Stimulated activated CD4-positive, alpha-beta T cell treated with anti-CD3 and anti-CD28 coated beads, Interleukin-4, amount 100 ng/mL, for 48 hours (primary cell): ENCODE data around the gene RAD51B.
"Not testable (repeated sequence)": the region's sequence is repeated elsewhere in the genome, so short reads cannot be mapped to it uniquely, and the experiment has no call there.

Experiments
- DNase-seq, 2 donors: peaks; one replicate each; pipeline ENCODE4 v3.0.0-alpha.2; 2020; ENCODE audit warnings: low read depth in 2 of 2

RAD51B gene

DNA sequence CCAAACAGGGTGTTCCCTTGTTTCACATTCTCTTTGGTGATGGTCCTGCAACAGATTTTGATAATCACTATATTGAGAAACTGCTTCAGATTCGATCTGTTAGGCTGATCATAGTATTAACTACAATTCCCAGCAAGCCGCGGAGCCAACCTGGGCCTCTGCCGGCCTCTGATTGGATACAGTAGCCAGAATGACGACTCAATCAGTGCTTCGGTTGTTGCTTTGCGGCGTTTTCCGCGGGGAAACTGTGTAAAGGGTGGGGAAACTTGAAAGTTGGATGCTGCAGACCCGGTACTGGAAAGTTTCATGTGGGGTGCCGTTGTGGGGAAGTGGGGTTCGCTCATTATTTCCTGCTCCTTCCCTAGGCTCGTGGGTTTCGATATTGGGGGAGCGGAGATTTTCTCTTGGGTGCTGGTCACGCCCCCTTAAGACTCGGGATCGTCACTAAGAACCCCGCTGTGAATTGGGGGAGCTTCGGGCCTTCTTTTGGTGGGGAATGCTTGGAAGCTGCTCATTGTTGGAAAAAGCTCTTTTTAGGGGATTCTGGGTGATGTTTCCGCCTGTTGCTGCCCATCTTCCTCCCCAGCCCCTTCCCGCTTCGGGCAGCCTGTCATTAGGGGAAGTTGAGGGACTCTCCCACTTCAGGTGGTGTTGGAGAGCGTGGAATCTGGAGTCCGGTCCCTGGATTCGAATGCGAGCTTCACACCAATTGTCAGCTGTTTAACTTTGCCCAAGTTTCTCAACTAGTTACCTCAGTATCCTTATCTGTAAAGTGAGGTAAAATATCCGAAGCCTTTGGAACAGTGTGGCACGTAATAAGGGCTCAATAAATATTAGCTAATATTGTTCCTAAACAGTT, at the start of gene RAD51B:
Gene RAD51B, plus strand, starts transcription at position 217 of the 859 bp plus-strand sequence.
- peak; percentile 79 for DNase-seq

GRCh38 chr14:67773844-67774377, 45.7 kb upstream of the RAD51B start:
- DNase-seq = no peak

- no peak for DNase-seq
Observed at GRCh38 chr14:67776653-67777322, 42.8 kb upstream of the RAD51B start.

GRCh38 chr14:67778792-67779191, 40.8 kb upstream of the RAD51B start:
- no peak for DNase-seq

DNA sequence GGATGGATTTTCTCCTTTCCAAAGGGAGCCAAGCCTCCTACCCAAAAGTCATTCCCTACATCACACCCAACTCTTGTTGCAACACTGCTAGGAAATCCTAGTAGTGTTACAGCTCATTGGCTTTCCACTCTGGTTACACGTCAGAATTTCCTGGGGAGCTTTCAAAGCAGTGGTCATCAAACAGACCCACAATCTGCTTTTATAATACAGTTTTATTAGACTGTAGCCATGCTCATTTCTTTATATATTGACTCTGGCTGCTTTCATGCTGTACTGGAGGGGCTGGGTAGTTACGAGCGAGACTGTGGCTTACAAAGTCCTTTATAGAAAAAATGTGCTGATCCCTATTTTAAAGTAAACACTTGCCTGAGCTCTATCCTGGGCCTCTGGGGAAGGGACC, 37.5 kb upstream of the RAD51B start:
- DNase-seq = no peak

DNA sequence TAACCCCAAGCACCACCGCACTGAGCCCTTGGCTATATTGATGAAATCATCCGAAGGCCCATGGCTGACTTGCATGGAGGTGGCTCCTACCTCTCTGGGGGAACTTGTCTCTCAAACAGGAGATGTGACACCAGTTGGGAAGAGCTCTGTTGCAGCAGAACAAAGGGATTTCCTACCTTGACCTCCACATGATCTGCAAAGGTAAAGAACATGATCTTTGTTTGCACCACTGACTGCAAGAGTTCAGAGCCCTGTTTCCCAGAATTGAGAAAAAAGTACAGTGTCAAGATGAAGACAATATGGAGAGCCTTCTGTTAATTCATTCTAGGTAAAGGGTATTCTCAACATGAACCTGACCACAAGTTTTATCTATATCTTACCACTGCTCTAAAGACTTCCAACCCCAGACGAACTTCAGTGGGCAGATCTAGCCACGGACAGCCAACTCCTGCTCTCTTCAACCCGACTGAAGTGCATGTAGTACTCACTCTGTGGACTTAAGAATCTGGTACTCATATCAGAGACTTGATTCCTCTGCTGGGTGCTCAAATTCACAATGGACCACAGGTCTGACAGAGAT, 35.2 kb upstream of the RAD51B start:
- no peak for DNase-seq

- DNase-seq = no peak
Observed at GRCh38 chr14:67785270-67786109, 34.1 kb upstream of the RAD51B start.

- no peak for DNase-seq
Observed at GRCh38 chr14:67787673-67788072, 31.9 kb upstream of the RAD51B start.

DNA sequence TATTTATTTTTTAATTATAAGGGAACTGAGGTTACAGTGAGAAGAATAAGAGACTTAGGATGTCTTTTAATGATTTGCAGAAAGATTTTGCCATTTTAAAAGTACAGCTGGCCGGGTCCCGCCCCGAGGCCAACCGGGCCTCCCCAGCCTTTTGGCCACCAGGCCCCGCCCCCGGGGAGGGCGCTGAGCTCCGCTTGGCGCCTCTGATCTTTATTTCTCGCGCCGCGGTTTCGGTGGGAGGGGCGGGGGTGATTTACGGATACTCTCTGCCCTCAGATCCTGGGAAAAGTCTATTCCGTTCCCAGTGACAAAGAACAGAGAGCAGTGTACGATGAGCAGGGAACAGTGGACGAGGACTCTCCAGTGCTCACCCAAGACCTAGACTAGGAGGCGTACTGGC, 20.8 kb upstream of the RAD51B start:
- DNase-seq = no peak

GRCh38 chr14:67800743-67801142, 18.8 kb upstream of the RAD51B start:
- DNase-seq = no peak

- DNase-seq = no peak
Observed at GRCh38 chr14:67806246-67806645, 13.3 kb upstream of the RAD51B start.

- DNase-seq = no peak
Observed at GRCh38 chr14:67814821-67815220, 4.8 kb upstream of the RAD51B start.

- DNase-seq = no peak
Observed at GRCh38 chr14:67815573-67816225, 3.9 kb upstream of the RAD51B start.

GRCh38 chr14:67816326-67817002, 3.1 kb upstream of the RAD51B start, which contains the start of gene ZFYVE26:
Gene ZFYVE26, minus strand, starts transcription at chr14:67816590. Its CDS starts 627 bp downstream, at chr14:67815963.
- DNase-seq = peak; percentile 80 to 85

- DNase-seq = no peak
Observed at GRCh38 chr14:67817750-67818438, 1.7 kb upstream of the RAD51B start.

DNA sequence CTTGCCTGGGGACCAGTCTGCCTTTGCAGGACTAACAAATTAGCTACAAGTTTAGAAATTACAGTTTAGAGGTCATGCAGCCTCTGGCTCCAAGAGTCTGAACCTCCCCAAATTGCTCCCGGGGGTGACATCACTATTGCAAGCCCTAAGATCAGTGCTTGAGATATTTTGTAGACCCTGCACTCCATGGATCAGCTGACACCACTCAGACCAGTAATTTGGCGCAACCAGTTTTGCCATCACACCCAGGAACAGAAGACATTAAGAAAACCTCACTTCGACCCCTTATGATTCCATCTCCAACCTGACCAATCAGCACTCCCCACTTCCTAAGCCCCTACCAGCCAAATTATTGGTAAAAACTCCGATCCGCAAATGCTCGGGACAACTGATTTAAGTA, 1.1 kb upstream of the RAD51B start:
- not testable (repeated sequence) for DNase-seq

- DNase-seq = no peak
Observed at GRCh38 chr14:67820428-67820971, 921 bp downstream of the RAD51B start.

- no peak for DNase-seq
Observed at GRCh38 chr14:67821121-67821520, 1.5 kb downstream of the RAD51B start.

DNA sequence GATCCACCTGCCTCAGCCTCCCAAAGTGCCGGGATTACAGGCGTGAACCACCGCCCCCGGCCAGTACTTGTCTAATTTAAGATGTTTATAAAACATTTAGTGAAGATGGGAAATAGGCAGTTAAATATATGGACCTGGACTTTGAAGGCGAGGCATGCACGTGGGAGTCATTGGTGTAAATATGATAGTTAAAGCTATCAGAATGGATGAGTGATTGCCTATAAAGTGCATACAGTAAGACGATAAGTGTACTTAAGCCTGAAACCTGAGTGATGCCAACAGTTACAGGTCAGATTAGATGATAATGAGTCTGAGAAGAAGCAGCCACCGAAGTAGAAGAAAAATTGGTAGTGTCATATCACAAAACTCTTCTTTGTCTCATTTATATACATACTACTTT, 11.5 kb downstream of the RAD51B start:
- DNase-seq = no peak
